PC-9 (cell line): ENCODE measurements around the gene NYAP2.

Experiments used
- EZH2 ChIP-seq: fragments of 200-600 bp; sonication (generic); IDR thresholded peaks from 2 replicates; pipeline ENCODE4 v1.8.0; 2017; ENCODE audit warnings: antibody characterized with exemption, low read depth
- TF ChIP-seq, protein P1 (sequence below): fragments of 200-600 bp; sonication (generic); conservative IDR thresholded peaks from 2 replicates; pipeline ENCODE4 v1.6.1; 2017; ENCODE audit warnings: mixed run types, antibody characterized with exemption, mild to moderate bottlenecking, moderate library complexity

DNA sequence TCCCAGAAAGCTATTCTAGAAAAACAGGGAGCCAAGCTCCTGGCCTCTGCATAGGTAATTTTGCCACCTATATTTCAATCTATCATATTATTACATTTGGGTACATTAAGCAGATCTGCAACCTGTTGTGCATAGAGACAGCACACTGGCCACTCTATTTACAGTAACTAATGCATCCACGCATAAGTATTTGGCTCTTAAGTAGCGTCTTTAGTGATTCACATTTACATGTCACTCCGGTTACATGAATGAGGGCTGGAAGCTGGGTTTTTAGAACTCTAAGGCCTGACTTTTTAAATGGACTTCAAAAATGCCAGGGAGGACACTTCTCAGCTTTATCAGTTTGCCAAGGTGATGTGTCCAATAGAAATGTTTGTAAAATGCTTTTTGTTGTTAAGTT lies 97.7 kb downstream of the NYAP2 start:
- TF ChIP-seq, protein P1, sequence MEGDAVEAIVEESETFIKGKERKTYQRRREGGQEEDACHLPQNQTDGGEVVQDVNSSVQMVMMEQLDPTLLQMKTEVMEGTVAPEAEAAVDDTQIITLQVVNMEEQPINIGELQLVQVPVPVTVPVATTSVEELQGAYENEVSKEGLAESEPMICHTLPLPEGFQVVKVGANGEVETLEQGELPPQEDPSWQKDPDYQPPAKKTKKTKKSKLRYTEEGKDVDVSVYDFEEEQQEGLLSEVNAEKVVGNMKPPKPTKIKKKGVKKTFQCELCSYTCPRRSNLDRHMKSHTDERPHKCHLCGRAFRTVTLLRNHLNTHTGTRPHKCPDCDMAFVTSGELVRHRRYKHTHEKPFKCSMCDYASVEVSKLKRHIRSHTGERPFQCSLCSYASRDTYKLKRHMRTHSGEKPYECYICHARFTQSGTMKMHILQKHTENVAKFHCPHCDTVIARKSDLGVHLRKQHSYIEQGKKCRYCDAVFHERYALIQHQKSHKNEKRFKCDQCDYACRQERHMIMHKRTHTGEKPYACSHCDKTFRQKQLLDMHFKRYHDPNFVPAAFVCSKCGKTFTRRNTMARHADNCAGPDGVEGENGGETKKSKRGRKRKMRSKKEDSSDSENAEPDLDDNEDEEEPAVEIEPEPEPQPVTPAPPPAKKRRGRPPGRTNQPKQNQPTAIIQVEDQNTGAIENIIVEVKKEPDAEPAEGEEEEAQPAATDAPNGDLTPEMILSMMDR: no peak
- no peak for TF ChIP-seq EZH2
